Keratinocyte (primary cell): ENCODE data around the gene MAPK13. TPM values are rescaled to one million over a fixed set of nuclear protein-coding genes. Genes with fewer than 3 reads are reported as not detected.
"Not testable (repeated sequence)": the region's sequence is repeated elsewhere in the genome, so short reads cannot be mapped to it uniquely, and the experiment has no call there.

Source experiments
- DNase-seq: peaks from one replicate; pipeline ENCODE4 v3.0.0-alpha.2; 2011; ENCODE audit warnings: low read depth, missing footprints, low spot score
- FAIRE-seq: peaks from 2 replicates; lab custom pipeline; 2011; peaks lifted over from hg19 to GRCh38; lab: Jason Lieb, UNC
- H2AFZ ChIP-seq: 2 replicates; pipeline ENCODE4 v1.6.0; 2012; ENCODE audit warnings: low read length, control low read depth, inconsistent platforms; ENCODE audit not compliant: control insufficient read depth
- H3K27ac ChIP-seq: 2 replicates; pipeline ENCODE4 v1.5.1; 2011; ENCODE audit warnings: low read length; ENCODE audit not compliant: control insufficient read depth, insufficient read depth
- H3K27me3 ChIP-seq: 3 replicates; pipeline ENCODE4 v1.6.0; 2011; ENCODE audit warnings: low read length; ENCODE audit not compliant: control insufficient read depth, insufficient read depth; ENCODE audit errors: extremely low read depth
- H3K36me3 ChIP-seq, 2 experiments: 2 replicates in 1 of 2; 3 replicates in 1 of 2; pipeline ENCODE4 v1.5.1; 2011; ENCODE audit warnings: low read length in 2 of 2, mild to moderate bottlenecking in 1 of 2; ENCODE audit not compliant: control insufficient read depth in 2 of 2, insufficient read depth in 2 of 2; ENCODE audit errors: extremely low read depth in 1 of 2
- H3K4me1 ChIP-seq: 3 replicates; pipeline ENCODE4 v1.5.1; 2011; ENCODE audit warnings: low read length; ENCODE audit not compliant: control insufficient read depth, insufficient read depth; ENCODE audit errors: extremely low read depth
- H3K4me2 ChIP-seq: 3 replicates; pipeline ENCODE4 v1.6.0; 2011; ENCODE audit warnings: low read depth, low read length; ENCODE audit not compliant: control insufficient read depth, insufficient read depth; ENCODE audit errors: extremely low read depth
- H3K4me3 ChIP-seq, 3 experiments: fragments of 200-600 bp in 1 of 3; sonication (generic) in 1 of 3; 2 replicates in 2 of 3; 3 replicates in 1 of 3; pipeline ENCODE4 v1.5.1; 2011 to 2016; ENCODE audit warnings: low read length in 3 of 3, mild to moderate bottlenecking in 3 of 3, control low read depth in 2 of 3, inconsistent platforms in 1 of 3, low read depth in 1 of 3, mixed read lengths in 1 of 3, mixed run types in 1 of 3, moderate library complexity in 1 of 3; ENCODE audit not compliant: control insufficient read depth in 2 of 3, insufficient read depth in 2 of 3; ENCODE audit errors: extremely low read depth in 1 of 3
- H3K79me2 ChIP-seq: 2 replicates; pipeline ENCODE4 v1.6.0; 2012; ENCODE audit warnings: low read length; ENCODE audit not compliant: control insufficient read depth, insufficient read depth
- H3K9ac ChIP-seq: 3 replicates; pipeline ENCODE4 v1.6.0; 2011; ENCODE audit warnings: low read length; ENCODE audit not compliant: control insufficient read depth, insufficient read depth; ENCODE audit errors: extremely low read depth
- H3K9me1 ChIP-seq: 3 replicates; pipeline ENCODE4 v1.6.0; 2011; ENCODE audit warnings: low read length; ENCODE audit not compliant: control insufficient read depth, insufficient read depth; ENCODE audit errors: extremely low read depth
- H3K9me3 ChIP-seq: 2 replicates; pipeline ENCODE4 v1.5.1; 2012; ENCODE audit warnings: low read depth, low read length; ENCODE audit not compliant: control insufficient read depth
- H4K20me1 ChIP-seq: 3 replicates; pipeline ENCODE4 v1.6.0; 2011; ENCODE audit warnings: low read length; ENCODE audit not compliant: control insufficient read depth, insufficient read depth; ENCODE audit errors: extremely low read depth
- CTCF ChIP-seq, 3 experiments: IDR thresholded peaks in 1 of 3; conservative IDR thresholded peaks in 1 of 3; optimal IDR thresholded peaks in 1 of 3; 2 replicates in 2 of 3; 3 replicates in 1 of 3; pipeline versions ENCODE3 to v1.5.1; 2011; ENCODE audit warnings: low read length in 3 of 3, mild to moderate bottlenecking in 3 of 3, moderate library complexity in 2 of 3, control low read depth in 1 of 3, inconsistent platforms in 1 of 3; ENCODE audit not compliant: insufficient read depth in 2 of 3; ENCODE audit errors: extremely low read depth in 1 of 3
- EZH2 ChIP-seq: IDR thresholded peaks from one replicate; pipeline ENCODE4 v1.6.1; 2012; ENCODE audit warnings: inconsistent platforms, mild to moderate bottlenecking, low read length, moderate library complexity
- dilution Hi-C: fragments of 300-500 bp; cut with MboI; formaldehyde crosslinking; loops from one replicate; pipeline ENCODE4 v1.7.0; 2020; ENCODE audit warnings: low sequenced_read_pairs; ENCODE audit not compliant: extremely low pct_ligation_motif_present
- polyA plus RNA-seq, 5 experiments: library from polyadenylated mRNA; depleted of rRNA in 3 of 5; stranded (reverse) in 3 of 5; stranded (forward) in 1 of 5; unstranded in 1 of 5; fragments of >200 nt; gene quantifications; 1 replicate in 1 of 5; 2 replicates in 3 of 5; 3 replicates in 1 of 5; pipeline versions ENCODE4 v1.2.1 to v1.2.3, GENCODE V29; 2011 to 2012; ENCODE audit warnings: missing spikeins in 2 of 5, low read depth in 1 of 5, low replicate concordance in 1 of 5

MAPK13 gene
- polyA plus RNA-seq, 1 donor (not counting 4 experiments of a cell fraction or from before 2014, with no cell fraction given) = 19.3 TPM

GRCh38 chr6:36127462-36128016 lies 2.8 kb upstream of the MAPK13 start:
- Histone ChIP-seq H3K9me1 (no peaks in the 10 kb centered on the region), H4K20me1 (no peaks in the 10 kb centered on the region), H3K36me3 (peaks cover 0 to 1% of the 10 kb centered on the region in 2 experiments), H3K4me1 (peaks cover 23% of the 10 kb centered on the region), H3K9ac (no peak overlapping the region), H3K9me3 (no peaks in the 10 kb centered on the region), H3K4me2 (no peak overlapping the region), H3K79me2 (peaks cover 2% of the 10 kb centered on the region), H3K4me3 (no peak overlapping the region), H2AFZ (no peak overlapping the region), H3K27me3 (no peaks in the 10 kb centered on the region), H3K27ac (no peak overlapping the region)
- no peak for TF ChIP-seq CTCF (optimal IDR thresholded peaks at IDR 0.05 in 1 of 3, IDR thresholded peaks at IDR 0.05 in 1 of 3, conservative IDR thresholded peaks at IDR 0.05 in 1 of 3; ENCODE audit: extremely low read depth in 1 of 3, insufficient read depth in 2 of 3, low read length in 3 of 3)
- no peak for TF ChIP-seq EZH2
- FAIRE-seq (no peak), DNase-seq (no peak)
- dilution Hi-C loops = no loop called here

GRCh38 chr6:36128073-36128472 lies 2.2 kb upstream of the MAPK13 start:
- Histone ChIP-seq H3K9me1 (no peaks in the 10 kb centered on the region), H3K36me3 (peaks cover 0 to 3% of the 10 kb centered on the region in 2 experiments), H3K4me1 (peaks cover 25% of the 10 kb centered on the region), H3K4me3 (no peak overlapping the region), H3K27ac (no peak overlapping the region), H2AFZ (no peak overlapping the region), H4K20me1 (no peaks in the 10 kb centered on the region), H3K79me2 (peaks cover 2% of the 10 kb centered on the region), H3K9ac (no peak overlapping the region), H3K9me3 (no peaks in the 10 kb centered on the region), H3K4me2 (no peak overlapping the region), H3K27me3 (no peaks in the 10 kb centered on the region)
- dilution Hi-C loops = no loop called here
- no peak for DNase-seq
- TF ChIP-seq EZH2 = no peak
- no peak for FAIRE-seq

- Histone ChIP-seq H3K9me3 (no peaks in the 10 kb centered on the region), H3K4me3 (no peak overlapping the region), H3K27me3 (no peaks in the 10 kb centered on the region), H3K4me1 (peaks cover 30% of the 10 kb centered on the region), H3K27ac (no peak overlapping the region), H3K79me2 (peaks cover 2% of the 10 kb centered on the region), H3K4me2 (no peak overlapping the region), H3K9ac (no peak overlapping the region), H4K20me1 (no peaks in the 10 kb centered on the region), H3K9me1 (no peaks in the 10 kb centered on the region), H3K36me3 (peaks cover 0 to 3% of the 10 kb centered on the region in 2 experiments), H2AFZ (no peak overlapping the region)
- DNase-seq (no peak), FAIRE-seq (no peak)
- TF ChIP-seq EZH2 = no peak
- TF ChIP-seq CTCF (optimal IDR thresholded peaks at IDR 0.05 in 1 of 3, IDR thresholded peaks at IDR 0.05 in 1 of 3, conservative IDR thresholded peaks at IDR 0.05 in 1 of 3; ENCODE audit: extremely low read depth in 1 of 3, insufficient read depth in 2 of 3, low read length in 3 of 3) = no peak
- dilution Hi-C loops = no loop called here
These were observed 1.5 kb upstream of the MAPK13 start for GRCh38 chr6:36128793-36129192.

- H3K9me1 ChIP-seq, dilution Hi-C loops, H4K20me1 ChIP-seq, H3K27me3 ChIP-seq, H3K27ac ChIP-seq, H3K4me3 ChIP-seq, DNase-seq, H3K79me2 ChIP-seq, FAIRE-seq, H3K9me3 ChIP-seq, H3K36me3 ChIP-seq, H3K9ac ChIP-seq, H3K4me2 ChIP-seq, H2AFZ ChIP-seq: not testable (repeated sequence)
- H3K4me1 ChIP-seq = peaks cover 30% of the 10 kb centered on the region
These were observed 979 bp upstream of the MAPK13 start for GRCh38 chr6:36129334-36129733.
